GM18505 (cell line): Measurements from ENCODE around the gene MICB.
"Not testable (repeated sequence)": the region's sequence is repeated elsewhere in the genome, so short reads cannot be mapped to it uniquely, and the experiment has no call there.

Experiments used
- ATAC-seq: cut with Tn5 transposase; IDR thresholded peaks from one replicate; pipeline ENCODE4 v1.9.1; 2021; ENCODE audit not compliant: unreplicated experiment
- POLR2A ChIP-seq: IDR thresholded peaks from 4 replicates; pipeline ENCODE4 v1.6.1; 2011; ENCODE audit warnings: borderline replicate concordance; ENCODE audit not compliant: insufficient read depth, insufficient read length; ENCODE audit errors: extremely low read depth

Gene MICB

DNA sequence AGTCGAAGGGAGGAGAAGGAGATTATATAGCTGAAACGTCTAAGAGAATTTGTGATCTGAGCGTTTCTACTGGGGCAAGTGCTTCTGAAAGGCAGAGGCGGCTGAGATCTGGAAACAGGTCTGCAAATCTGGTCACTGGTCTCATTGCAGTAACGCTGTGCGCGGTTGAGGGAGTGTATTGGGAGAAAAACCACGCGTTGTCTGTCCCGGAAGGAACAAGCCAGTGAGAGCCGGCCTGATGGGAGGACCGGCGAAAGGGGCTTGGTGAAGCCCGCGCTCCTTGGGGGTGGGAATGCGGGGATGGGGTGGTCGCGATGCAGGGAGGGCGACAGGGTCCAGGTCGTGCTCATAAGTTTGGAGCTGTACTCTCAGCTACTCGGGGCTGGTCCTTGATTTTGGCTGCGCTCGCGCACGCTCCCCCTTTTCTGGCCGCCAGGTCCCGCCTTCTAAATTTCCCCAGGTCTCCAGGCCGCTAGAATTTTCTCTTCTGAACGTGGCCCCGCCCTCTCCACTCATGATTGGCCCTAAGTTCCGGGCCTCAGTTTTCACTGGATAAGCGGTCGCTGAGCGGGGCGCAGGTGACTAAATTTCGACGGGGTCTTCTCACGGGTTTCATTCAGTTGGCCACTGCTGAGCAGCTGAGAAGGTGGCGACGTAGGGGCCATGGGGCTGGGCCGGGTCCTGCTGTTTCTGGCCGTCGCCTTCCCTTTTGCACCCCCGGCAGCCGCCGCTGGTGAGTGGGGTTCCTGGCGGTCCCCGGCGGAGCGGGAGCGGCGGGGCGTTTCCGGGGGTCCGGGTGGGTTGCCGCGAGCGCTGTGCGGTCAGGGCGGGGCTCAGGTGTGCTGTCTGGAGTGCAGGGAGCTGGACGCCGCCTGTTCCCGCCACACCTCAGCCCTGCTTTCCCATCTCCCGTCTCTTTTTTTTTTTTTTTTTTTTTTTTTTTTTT is at the start of gene MICB:
MICB (plus strand) TSS at position 615 of the 946 bp plus-strand sequence; CDS start at position 664, 49 bp downstream.
- no peak for ATAC-seq
- TF ChIP-seq POLR2A: peak; percentile 59

DNA sequence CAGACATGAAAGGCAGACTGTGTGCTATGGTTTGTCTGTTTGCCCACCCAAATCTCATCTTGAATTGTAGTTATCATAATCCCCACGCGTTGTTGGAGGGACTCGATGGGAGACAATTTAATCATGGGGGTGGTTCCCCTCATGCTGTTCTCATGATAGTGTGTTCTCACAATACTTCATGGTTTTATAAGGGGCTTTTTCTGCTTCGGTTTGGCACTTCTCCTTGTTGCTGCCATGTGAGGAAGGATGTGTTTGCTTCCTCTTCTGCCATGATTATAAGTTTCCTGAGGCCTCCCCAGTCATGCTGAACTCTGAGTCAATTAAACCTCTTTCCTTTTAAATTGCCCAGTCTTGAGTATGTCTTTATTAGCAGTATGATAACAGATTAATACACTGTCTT is 47.2 kb upstream of the MICB start:
- no peak for TF ChIP-seq POLR2A
- ATAC-seq: no peak

DNA sequence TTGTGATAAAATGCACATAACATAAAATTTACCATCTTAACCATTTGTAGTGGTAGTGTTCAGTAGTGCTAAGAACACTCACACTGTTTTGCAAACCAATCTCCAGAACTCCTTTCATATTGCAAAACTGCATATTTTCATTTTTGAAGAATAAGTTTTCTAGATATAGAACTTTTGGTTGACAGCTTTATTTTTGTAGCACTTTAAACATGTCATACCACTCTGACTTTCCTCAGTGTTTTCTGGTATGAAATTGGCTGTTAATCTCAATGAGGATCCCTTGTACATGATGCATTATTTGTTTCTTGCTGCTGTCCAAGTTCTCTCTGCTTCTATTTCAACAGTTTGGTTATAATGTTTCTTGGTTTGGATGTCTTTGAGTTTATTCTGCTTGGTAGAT is 45.1 kb upstream of the MICB start:
- TF ChIP-seq POLR2A: no peak
- ATAC-seq: no peak

DNA sequence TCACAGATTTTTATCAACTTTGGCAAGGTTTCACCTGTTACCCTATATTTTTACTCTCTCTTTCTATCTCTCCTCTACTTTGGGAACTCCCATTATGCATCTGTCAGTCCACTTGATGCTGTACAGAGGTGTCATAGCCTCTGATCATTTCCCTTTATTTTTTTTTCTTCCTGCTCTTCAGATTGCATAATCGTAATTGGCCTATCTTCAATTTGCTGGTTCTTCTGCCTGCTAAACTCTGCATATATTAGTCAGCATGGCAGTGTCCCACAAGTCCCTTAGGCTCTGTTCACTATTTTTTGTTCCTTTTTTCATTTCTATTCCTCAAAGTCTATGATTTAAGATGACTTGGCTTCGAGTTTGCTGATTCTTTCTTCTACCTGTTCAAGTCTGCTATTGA is 44.7 kb upstream of the MICB start:
- ATAC-seq: no peak
- TF ChIP-seq POLR2A: no peak

DNA sequence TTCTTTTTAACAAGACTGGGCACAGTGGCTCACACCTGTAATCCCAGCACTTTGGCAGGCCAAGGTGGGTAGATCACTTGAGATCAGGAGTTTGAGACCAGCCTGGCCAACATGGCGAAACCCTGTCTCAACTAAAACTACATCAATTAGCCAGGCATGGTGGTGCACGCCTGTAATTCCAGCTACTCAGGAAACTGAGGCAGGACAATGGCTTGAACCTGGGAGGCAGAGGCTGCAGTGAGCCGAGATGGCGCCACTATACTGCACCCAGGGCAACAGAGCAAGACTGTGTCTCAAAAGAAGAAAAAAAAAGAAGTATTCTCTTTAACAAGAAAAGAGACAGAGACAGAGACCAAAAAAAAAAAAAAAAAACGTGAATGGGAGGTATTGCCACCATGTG is 38.1 kb upstream of the MICB start:
- ATAC-seq: not testable (repeated sequence)

DNA sequence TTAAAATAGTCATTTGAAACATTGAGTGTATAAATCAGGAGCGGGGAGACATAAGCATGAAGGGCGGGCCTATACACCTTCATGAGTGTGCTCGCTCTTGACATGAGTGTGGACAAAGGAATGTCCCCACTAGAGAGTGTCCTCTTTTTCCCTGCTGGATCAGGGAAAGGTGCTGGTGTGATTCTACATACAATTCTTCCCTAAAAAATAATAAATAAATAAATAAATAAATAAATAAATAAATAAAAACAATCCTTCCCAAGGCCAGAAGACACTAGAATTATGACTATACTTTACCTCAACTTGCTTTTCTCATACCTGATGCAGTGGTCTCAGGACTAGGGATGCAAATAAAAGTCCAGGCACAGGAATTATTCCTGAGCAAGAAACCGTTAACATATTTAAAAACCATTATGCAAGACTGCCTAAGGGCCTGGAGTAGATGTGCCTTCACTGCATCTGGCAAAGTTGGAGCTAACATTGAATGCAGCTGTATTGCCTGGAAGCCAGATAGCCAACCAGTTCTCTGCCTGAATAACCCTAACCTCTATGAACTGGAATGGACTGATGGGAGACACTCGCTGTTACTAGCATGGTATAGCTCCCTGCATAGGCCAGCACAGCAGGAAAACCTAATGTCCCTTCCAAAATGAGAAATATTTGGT is 37.5 kb upstream of the MICB start:
- no peak for TF ChIP-seq POLR2A
- ATAC-seq: no peak

DNA sequence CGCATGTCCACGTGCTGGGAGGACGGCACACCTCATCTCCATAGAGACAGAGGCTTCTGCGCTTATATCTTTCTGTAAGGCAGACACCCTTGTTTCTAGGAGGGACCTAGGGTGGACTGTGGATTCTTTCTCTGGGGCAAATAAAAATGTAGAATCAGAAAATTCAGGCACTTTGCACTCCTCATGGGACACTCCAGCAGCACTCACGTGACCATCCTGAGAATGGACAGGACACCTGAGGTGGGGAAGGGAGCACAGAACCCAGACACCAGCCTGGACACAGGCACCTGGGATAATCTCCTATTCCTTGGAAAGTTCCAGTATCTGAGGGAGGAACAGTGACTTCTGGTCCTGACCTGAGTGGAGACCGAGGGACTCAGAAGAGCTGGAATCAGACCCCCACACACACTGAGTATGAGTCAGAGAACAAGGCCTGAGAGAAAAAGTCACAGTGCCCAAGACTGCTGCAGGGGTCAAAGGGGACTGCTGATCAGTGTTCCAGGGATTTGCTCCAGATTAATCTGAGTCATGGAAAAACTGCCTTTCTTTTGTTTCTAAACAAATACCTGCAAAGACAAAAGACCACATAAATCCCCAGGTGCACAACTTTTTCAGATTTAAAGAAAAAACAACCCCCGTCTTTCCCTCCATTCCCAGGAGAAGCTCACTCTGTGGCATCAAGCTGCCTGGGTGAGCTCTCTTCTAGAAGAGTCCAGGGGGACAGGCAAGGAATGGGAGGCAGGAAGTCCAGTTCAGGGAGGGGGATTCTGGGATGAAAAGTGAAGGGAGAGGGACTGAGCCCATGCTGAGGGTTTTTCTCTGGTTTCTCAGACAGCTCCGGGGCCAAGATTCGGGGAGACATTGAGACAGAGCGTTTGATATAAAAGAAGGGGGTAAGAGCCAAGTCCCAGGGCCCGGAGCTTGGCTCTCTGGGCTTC is 35.6 kb upstream of the MICB start:
- peak; percentile 2 for ATAC-seq
- TF ChIP-seq POLR2A: no peak

DNA sequence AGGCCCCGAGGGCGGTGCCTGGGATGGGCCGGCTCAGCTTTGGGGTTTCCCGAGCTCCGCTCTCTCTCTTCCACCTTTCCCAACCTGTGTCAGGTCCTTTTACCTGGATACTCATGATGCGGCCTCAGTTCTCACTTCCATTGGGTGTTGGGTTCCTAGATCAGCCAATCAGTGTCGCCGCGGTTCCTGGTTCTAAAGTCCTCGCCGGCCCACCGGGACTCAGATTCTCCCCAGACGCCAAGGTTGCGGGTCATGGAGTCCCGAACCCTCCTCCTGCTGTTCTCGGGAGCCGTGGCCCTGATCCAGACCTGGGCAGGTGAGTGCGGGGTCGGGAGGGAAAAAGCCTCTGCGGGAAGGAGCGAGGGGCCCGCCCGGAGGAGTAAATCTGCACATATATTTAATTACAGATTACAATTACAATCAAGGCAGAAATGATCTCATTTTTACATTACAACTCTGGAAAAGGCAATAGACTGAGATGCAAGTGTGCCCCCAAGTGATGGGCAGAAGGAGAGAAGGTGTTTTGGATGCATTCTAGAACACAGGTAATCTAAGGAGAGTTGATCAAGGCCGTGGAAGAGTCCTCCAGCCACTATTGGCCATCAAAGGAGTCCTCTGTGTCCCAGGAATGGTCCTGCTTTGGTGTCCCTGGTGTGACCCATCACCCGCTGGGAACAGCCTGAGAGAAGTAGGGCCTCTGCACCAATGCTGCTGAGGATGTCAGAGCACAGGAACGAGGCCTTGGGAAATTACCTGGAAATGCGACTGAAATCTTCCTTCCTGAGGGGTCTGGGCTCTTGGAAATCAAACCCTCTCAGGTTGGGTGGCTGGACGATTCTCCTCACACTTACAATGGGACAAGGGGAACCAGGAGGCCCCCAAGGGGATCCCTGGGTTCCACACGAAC is 34.7 kb upstream of the MICB start:
- ATAC-seq: peak; percentile 88
- peak; percentile 99 for TF ChIP-seq POLR2A

DNA sequence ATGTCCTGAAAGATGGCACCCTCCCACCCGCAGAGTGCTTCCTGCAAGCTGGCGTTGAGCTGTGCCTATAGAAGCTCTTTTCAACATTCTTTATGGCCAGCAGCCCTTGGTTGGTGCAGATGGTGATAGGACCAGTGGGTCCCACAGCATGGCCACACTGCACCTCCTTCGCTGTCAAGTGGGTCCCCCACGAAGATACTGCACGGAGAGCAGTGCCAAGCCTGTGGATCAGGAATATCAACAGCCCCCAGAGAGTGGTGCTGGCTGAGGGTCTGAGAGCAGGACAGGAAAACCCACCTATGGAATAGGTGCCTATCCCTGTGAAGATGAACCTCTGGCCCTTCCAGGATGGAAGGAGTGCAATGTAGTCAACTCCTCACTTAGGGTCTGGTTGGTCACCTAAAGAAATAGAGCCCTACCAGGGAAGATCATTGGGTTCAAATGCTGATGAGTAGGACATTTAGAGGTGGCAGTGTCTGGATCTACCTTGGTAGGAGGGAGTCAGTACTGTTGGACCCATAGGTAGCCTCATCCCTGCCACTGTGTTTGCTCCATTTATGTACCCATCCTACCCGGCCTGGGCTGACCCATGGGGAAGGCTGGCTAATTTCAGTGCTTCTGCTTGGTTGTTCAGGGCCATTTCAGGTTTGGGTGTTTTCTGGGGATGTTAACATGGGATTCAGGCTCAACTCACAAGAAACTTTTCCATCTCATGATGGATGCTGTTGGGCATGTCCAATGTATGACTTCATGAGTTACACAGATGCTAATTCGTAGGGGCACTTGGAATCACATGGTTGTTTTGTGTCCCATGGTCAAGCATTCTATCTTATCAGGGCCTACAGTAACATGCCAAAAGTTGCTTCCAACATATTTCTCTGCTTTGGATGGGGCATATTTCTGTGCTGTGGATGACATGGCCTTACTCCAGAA is 33.4 kb upstream of the MICB start:
- peak; percentile 31 for TF ChIP-seq POLR2A
- ATAC-seq: no peak

DNA sequence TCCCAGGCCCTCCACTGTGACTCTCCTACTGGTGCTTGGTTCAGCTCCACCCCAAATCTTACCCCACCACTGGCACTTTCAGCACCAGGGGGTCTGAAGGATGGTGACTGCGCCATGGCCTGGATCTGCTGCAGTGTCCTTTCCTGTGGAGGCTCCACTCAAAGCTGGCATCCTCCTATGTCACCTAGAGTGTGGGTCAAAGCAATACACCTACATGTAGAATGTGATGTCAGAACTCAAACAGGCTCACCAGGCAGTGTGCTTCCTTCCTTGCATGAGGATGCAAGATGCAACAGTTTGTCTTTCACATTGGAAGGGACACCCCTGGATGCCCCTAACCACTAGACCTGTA is 32.8 kb upstream of the MICB start:
- no peak for ATAC-seq
- no peak for TF ChIP-seq POLR2A

DNA sequence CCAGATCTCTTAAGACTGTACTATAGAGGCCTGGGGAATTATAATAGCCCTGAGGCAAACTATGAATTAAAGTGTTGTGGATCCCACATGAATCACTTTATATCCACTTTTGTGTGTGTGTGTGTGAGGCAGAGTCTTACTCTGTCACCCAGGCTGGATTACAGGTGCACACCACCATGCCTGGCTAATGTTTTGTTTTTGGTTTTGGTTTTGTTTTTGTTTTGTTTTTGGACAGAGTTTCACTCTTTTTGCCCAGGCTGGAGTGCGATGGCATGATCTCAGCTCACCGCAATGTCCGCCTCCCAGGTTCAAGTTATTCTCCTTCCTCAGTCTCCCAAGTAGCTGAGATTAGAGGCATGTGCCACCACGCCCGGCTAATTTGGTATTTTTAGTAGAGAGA is 32.2 kb upstream of the MICB start:
- ATAC-seq: no peak
- TF ChIP-seq POLR2A: no peak

DNA sequence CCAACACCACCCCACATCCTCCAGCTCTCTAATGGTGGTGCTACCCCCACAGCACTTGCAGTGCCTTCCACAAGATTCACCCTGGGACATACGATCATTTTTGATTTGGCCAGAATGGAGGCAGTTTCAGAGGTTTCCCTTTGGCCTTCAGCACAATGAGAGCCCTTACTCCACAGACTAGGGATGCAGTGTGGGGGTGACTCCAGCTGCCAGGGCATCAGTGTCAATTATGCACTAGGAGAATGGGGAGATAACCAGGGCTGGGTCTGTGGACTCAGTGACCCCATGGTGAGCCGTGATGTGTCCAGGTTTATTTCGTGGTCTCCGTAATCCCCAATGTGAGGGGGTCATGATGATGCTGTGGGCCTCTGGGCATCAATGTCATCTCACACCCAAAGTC is 31.5 kb upstream of the MICB start:
- peak; percentile 54 for TF ChIP-seq POLR2A
- no peak for ATAC-seq

DNA sequence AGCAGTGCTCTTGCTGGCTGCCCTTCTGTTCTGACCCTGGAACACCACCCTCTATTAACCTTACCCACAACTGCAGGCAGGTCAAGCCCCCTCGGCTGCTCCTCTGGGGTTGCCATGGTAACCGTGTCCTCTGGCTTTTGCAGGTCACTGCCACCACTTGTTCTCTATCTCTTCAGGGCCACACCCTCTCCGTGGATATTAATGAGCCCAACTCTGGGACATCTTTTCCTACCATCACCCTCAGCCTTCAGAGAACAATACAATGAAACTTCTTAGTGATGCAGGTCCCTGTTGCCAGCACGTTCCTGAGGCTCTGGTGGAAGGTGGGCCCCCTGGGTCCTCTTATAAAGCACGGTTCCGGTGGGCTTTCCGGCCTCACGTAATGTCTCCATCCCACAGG is 30.8 kb upstream of the MICB start:
- ATAC-seq: no peak
- TF ChIP-seq POLR2A: no peak
